Kidney epithelial cell (primary cell): ENCODE data around the gene RALY. TPM values are rescaled to one million over a fixed set of nuclear protein-coding genes. Genes with fewer than 3 reads are reported as not detected.

ENCODE experiments used
- DNase-seq: peaks from one replicate; pipeline ENCODE4 v3.0.0-alpha.2; 2010; ENCODE audit warnings: low read depth
- H3K27me3 ChIP-seq: 2 replicates; pipeline ENCODE4 v1.6.0; 2011; ENCODE audit warnings: low read length; ENCODE audit not compliant: control insufficient read depth, insufficient read depth
- H3K36me3 ChIP-seq: 2 replicates; pipeline ENCODE4 v1.5.1; 2011; ENCODE audit warnings: low read length; ENCODE audit not compliant: control insufficient read depth, insufficient read depth
- H3K4me3 ChIP-seq: 2 replicates; pipeline ENCODE4 v1.5.1; 2011; ENCODE audit warnings: low read depth, mild to moderate bottlenecking, control low read depth, low read length
- total RNA-seq: library from RNA; depleted of rRNA; stranded (reverse); fragments of >200 nt; gene quantifications from 2 replicates; pipeline ENCODE4 v1.2.3, GENCODE V29; 2015
- TF ChIP-seq, protein P1 (sequence below): IDR thresholded peaks from 2 replicates; pipeline ENCODE4 v1.5.1; 2011; ENCODE audit warnings: mild to moderate bottlenecking, moderate library complexity, low read length, control low read depth, inconsistent platforms; ENCODE audit not compliant: insufficient read depth, poor library complexity, severe bottlenecking

Gene RALY
- total RNA-seq, 1 donor from 2014 or later, result 138 TPM

DNA sequence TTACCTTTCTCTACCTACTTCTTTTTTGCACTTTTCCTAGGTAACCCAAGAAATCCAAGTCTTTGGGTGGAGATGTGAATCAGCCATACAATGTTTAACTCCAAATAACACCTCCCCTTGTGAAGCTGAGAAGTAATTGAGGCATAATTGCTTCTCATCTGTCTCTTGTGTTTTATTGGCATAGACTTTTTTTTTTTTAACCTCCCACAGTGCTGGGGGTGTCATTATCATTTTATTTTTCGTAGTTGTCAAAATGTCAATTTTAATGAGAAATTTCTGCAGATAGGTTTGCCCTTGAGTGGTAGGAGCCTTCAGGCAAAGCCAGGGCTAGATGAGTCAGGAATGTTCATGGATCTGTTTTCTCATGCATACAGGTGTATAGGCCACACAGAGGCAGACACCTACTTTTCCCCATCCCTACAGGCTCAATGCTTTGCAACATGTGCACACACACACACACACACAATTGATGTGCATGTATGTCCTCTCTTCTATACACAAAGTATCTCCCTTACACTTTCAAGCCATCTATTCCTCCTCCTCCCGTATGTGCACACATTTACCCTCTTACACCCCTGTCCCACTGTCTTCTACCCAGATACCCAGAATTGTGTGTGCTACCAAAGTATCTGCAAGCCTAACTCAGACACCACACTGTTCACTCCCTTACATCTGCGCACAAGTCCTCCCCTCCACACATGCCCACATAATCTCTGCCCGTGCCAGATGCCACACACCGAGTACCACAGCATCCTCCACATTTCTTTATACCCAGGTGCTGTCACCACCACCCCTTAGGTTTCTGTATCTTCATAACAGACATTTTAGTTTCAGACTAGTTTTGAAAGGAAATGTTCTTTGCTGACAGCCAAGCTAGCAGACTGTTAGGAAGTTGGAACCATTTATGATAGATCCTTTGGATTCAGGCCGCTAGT, 22.0 kb downstream of the RALY start:
- Histone ChIP-seq H3K36me3 (no peaks in the 10 kb centered on the region), H3K27me3 (no peaks in the 10 kb centered on the region), H3K4me3 (no peak overlapping the region)
- TF ChIP-seq, protein P1, sequence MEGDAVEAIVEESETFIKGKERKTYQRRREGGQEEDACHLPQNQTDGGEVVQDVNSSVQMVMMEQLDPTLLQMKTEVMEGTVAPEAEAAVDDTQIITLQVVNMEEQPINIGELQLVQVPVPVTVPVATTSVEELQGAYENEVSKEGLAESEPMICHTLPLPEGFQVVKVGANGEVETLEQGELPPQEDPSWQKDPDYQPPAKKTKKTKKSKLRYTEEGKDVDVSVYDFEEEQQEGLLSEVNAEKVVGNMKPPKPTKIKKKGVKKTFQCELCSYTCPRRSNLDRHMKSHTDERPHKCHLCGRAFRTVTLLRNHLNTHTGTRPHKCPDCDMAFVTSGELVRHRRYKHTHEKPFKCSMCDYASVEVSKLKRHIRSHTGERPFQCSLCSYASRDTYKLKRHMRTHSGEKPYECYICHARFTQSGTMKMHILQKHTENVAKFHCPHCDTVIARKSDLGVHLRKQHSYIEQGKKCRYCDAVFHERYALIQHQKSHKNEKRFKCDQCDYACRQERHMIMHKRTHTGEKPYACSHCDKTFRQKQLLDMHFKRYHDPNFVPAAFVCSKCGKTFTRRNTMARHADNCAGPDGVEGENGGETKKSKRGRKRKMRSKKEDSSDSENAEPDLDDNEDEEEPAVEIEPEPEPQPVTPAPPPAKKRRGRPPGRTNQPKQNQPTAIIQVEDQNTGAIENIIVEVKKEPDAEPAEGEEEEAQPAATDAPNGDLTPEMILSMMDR, result no peak
- no peak for DNase-seq

DNA sequence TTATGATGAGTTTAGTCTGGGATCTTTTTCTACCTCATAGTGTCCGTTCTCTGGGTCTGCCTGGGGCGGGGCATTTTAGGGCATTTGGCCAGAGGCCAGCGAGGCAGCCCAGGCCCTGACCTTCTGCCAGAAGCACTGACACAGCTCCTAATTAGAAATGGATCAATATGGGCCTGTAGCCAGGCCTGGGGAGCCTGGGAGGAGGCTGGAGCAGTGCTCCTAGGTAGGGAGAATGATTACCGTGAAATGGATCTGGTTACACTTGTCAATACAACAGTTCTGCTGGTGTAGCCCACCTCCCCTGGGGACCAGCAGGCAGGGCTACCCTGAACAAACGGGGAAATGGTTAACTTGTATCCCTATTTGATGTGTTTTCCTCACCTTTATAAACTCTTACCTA, 23.0 kb downstream of the RALY start:
- Histone ChIP-seq H3K27me3 (no peaks in the 10 kb centered on the region), H3K4me3 (no peak overlapping the region), H3K36me3 (no peaks in the 10 kb centered on the region)
- DNase-seq, result no peak
- TF ChIP-seq, protein P1, result no peak

DNA sequence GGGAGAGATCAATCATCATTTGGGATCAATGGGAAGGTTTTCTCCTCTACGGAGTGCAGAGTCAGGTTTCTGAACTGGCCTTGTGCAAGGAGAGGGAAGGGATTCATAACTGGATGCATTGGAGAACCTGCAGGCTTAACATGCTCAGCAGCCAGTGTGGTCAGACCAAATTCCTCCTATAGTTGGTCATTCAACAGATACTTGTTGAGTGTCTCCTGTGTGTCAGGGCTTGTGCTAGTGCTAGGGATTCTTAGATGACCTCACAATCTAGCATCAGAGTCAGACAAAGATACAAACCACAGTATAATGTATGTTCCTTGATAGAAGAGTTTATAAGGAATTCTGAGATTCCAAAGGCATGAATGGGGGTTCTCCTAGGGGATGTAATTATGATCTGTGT, 23.9 kb downstream of the RALY start:
- H3K36me3 ChIP-seq, result no peaks in the 10 kb centered on the region
- no peak overlapping the region for H3K4me3 ChIP-seq
- DNase-seq, result peak; percentile 64
- TF ChIP-seq, protein P1, result no peak
- no peaks in the 10 kb centered on the region for H3K27me3 ChIP-seq

DNA sequence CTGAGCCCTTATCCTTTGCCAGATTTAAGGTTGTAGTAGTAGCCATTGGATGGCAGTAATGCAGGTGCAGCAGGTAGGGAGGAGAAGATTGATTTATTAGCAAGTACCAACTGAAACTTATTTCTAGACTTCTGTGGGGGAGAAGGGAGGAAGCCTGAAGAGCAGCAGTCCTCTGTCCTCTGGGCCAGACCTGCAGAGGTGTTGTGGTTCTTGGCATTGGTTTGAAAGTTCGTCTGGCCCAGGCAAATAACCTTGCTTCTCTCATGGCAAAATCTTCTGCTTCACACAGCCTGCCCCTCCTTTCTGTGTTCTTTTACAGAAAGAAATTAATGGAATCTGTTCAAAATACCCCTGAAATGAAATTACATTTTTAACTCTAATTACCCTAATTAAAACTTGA, 24.5 kb downstream of the RALY start:
- no peak for DNase-seq
- no peak overlapping the region for H3K4me3 ChIP-seq
- TF ChIP-seq, protein P1, result no peak
- no peaks in the 10 kb centered on the region for H3K27me3 ChIP-seq
- H3K36me3 ChIP-seq, result no peaks in the 10 kb centered on the region

DNA sequence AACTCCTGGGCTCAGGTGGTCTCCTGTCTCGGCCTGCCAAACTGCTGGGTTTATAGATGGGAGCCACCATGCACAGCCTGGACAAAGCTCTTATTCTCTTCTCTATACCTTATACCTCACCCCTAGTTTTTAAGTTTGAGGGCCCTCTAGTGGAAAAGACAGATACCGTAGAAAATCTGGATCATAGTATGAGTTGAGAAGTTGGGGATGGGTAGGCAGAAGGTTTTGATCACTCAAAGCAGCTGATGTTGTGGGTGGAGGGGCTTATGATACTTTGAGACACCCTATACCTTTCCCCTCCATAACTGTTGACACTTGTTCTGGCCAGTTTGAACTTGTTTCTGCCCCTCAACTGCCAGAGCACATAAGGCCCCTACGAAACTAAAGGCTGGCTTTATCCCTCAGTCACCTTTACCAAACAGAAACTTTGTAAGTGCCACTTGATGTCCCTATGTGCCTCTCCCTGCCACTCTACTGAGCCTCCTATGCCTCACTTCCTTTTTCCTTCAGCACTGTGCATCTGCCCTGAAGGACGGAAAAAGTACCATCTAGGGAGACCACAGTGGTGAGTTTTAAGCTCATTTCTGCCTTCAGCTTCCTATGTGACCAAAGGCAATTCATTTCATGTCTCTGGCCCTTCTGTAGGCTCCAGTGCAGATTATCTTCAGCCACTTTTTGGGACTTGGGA, 28.6 kb downstream of the RALY start:
- no peaks in the 10 kb centered on the region for H3K36me3 ChIP-seq
- H3K4me3 ChIP-seq, result no peak overlapping the region
- H3K27me3 ChIP-seq, result no peaks in the 10 kb centered on the region
- DNase-seq, result no peak
- TF ChIP-seq, protein P1, result peak; percentile 26
